A673 (cell line): ENCODE measurements around the gene TMBIM1.

Source experiments
- CTCF ChIP-seq: fragments of 300-800, 200-600 bp; sonication (generic); conservative IDR thresholded peaks from 2 replicates; pipeline ENCODE4 v1.5.1; 2017; ENCODE audit warnings: low read depth, mild to moderate bottlenecking, antibody characterized with exemption, low read length, moderate library complexity, mixed read lengths
- EZH2 ChIP-seq: fragments of 200-600 bp; sonication (generic); IDR thresholded peaks from 2 replicates; pipeline ENCODE4 v1.6.1; 2017; ENCODE audit warnings: borderline replicate concordance, low read depth, mild to moderate bottlenecking, mixed read lengths, antibody characterized with exemption, low read length; ENCODE audit not compliant: poor library complexity, severe bottlenecking

- TF ChIP-seq CTCF: no peak
- no peak for TF ChIP-seq EZH2
Observed at GRCh38 chr2:218296847-218297246, 4.5 kb upstream of the TMBIM1 start.
